Middle frontal gyrus (tissue), 1 donor: ENCODE measurements around the gene POLN.
"Not testable (repeated sequence)": the region's sequence is repeated elsewhere in the genome, so short reads cannot be mapped to it uniquely, and the experiment has no call there.

Source experiments
- DNase-seq: peaks from one replicate; pipeline ENCODE4 v3.0.0-alpha.2; 2015; ENCODE audit warnings: low spot score; ENCODE audit errors: extremely low spot score

The POLN gene

DNA sequence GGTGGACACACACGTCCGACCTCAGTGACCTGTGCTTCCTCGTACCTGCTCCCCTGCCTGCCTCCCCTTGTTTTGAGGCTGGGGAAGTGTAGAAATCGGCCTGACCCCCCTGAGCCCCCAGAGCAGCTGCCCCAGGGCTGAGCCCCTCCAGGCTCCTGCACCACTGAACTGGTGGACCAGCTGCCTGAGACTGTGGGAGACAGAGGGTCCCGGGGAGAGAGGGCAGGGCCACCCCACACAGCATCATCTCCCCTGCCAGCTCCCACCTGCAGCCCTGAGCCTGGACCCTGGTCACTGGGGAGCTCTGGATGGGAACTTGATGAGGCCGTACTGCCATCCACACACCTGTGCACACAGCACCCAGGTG is 197.8 kb downstream of the POLN start:
- DNase-seq: no peak

DNA sequence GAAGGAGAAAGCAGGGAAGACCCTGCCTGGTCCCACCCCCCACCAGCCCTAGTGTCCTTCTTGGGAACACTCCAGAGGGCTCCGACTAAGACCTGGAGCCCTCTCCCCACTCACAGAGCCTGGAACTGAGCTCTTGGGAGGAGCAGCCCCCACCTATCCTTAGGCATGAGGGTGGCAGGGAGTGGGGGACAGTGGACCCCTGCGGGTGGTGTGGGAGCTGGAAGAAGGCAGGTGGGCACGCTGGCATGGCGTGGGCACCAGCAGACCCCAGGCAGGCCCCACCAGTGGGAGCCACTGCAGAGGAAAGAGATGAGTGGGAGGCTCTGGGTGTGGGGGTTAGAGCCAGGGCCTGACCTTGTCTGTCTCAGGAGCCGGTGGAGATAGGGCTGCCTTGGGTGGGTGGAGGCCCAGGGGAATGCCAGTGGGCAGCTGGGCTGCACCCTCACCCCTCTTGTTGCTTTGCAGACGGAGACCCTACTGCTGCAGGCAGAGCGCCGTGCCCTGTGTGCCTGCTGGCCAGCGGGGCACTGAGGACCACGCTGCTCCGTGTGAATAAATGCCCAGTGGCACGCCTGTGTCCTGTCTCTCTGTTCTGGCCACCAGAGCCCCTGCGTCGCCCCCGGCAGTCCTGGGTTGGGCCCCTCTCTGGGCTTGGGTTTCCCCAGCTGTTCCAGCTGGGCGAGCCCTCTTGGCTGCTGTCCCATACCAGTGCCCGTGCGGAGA is 198.4 kb downstream of the POLN start:
- no peak for DNase-seq

DNA sequence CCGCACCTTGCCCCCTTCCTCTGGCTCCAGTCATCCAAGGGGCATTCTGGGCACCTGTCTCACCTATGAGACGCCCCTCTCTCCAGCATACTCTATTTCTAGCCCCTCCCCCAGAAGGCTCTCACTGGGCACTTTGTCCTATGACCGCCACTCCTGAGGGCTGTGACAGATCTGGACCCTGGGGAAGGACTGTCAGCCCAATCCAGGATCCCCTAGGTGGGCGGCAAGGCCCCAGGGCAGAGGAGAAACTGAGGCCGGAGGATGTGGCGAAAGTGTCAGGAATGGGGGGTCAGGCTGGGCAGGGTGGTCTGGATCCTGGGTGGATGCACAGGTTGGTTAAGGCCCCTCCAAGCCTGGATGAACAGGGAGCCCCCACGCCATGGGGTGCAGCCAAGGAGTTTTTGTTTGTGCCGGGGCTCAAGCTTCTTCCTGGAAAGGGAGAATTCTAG is 198.9 kb downstream of the POLN start:
- no peak for DNase-seq

DNA sequence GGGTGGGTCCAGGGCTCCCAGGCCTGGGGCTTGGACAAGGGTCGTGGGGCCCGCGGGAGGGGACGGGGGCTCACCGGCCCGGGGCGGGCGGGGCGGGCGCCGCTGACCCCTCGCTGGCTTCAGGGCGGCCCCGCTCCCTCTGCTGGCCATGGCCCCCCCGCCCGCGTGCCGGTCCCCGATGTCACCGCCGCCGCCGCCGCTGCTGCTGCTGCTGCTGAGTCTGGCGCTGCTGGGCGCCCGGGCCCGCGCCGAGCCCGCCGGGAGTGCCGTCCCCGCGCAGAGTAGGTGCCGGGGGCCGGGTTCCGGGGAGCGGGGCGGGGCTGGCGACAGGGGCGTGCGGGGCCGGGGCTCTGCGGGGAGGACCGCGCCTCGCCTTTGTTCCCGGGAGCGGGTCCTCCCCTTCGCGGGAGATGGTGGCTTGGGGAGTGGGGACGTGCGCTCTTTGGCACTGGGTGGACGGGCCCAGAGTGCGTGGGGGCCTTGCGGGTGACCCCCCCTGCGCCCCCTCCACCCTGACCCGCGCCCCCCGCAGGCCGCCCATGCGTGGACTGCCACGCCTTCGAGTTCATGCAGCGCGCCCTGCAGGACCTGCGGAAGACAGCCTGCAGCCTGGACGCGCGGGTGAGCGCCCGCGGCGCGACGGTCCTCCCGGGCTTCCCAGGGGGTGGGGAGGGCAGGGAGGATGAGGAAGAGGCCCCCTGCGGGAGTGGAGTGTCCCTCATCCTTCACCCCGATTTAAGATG is 199.5 kb downstream of the POLN start:
- DNase-seq: no peak

DNA sequence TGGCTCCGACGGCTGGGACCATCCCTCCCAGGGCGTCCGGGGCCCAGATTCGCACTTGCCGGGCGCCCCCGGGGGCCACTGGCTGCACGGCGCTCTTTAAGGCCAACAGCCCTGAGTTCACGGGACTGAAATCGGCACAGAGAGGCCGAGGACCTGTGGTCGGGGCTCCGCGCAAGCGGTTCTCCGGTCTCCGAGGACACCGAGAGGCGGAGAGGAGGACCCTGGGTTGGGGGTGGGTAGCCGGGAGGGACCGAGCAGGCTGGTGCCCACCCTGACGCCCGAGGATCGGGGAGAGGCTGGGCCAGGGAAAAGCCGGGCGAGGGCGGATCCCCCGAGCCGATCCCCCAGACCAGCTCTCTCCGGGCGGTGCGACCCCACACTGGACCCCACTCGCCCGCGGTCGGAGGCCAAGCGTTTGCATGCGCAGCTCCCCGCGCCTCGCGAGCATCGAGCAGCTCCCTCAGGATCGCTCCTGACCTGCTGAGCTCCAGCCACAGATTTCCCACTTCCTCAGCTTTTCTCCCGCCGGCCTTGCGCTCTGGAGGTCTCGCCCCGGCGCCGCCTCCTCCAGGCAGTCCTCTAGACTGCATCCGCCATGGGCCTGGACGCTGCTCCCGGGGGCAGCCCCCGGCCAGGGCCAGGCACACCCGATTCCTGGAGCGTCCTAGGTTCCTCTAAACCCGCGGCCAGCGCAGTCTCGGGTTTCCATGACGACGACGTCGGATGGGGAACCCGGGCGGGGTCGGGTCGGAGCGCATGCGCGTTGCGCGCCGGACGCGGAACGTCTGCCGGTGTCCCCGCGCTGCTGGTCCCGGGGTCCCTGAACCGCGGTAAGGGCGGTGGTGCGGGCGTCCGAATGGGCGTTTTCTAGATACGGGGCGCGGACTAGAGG is 200.4 kb downstream of the POLN start:
- peak; percentile 83 for DNase-seq

DNA sequence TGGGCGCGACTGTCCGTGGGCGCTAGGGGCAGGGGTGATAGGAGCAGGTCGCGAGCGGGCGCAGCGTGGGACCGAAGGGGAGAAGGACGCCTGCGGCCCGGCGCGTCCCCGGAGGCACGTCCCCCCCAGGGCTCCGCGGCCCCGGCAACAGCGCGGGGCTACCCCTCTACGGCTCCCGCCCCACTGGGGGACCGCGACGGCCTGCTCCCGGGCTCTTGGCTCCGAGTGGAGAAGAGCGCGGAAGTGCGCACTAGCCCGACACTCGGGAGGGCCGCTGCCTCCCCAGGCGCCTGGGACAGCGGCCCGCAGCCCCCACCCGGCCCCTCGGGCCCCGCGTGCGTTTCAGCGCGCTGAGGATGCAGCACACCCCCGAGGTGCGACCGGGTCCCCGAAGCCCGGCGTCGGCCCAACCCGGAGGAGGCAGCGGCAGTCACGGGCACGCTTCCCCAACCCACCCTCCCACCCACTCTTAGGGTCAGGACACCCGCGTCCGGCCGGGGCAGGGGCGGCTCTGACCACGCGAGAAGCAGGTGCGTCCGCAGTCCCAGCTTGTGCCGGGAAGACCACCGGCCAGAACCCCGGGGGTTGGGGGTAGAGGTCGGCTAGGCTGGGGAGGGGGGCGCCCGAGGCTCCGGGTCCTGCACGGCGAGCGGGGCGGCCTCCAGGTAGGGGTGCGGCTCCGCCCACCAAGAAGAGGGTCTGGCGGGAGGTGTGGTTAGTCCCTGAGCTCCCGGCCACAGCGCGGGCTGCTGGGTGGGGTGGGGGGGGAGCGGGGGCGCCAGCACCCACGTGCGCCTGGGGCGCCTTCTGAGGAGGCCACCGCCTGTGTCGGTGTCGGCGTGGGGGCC is 201.3 kb downstream of the POLN start:
- DNase-seq: no peak

DNA sequence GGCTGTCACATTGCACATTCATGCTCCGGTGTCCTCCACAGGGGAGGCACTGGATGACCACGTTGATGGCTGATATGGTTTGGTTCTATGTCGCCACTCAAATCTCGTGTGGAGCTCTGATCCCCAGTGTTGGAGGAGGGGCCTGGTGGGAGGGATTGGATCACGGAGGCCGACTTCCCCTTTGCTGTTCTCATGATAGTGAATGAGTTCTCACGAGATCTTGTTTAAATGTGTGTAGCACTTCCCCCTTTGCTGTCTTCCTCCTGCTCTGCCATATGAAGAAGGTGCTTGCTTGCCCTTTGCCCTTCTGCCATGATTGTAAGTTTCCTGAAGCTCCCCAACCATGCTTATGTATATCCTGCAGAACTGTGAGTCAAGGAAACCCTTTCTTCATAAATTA is 205.1 kb downstream of the POLN start:
- DNase-seq: no peak

DNA sequence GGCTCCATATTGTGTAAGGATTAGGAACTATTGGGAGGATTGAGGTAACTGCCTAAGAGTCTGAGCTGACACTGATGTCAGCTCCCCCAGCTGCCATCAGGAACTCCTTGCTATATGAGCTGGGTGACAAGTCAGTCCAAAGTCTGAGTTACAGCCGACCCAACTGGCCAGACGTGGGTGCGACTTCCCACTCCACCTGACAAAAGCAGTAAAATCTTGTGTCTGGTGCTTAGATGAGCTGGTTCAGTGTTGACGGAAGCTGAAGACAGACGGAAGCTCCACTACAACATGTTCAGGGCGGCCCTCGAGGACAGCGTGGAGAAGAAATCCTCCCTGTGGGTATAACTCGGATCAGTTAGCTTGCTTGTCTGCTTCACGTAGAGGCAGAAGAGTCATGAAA is 205.6 kb downstream of the POLN start:
- no peak for DNase-seq

DNA sequence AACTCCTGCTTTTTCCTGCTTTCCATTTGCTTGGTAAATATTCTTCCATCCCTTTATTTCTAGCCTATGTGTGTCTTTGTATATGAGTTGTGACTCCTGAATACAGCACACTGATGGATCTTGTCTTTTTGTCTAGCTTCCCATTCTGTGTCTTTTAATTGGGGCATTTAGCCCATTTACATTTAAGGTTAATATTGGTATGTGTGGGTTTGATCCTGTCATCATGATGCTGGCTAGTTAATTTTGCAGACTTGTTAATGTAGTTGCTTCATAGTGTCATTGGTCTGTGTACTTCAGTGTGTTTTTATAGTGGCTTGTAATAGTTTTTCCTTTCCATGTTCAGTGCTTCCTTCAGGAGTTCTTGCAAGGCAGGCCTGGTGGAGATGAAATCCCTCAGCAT is 210.8 kb downstream of the POLN start:
- DNase-seq: not testable (repeated sequence)

DNA sequence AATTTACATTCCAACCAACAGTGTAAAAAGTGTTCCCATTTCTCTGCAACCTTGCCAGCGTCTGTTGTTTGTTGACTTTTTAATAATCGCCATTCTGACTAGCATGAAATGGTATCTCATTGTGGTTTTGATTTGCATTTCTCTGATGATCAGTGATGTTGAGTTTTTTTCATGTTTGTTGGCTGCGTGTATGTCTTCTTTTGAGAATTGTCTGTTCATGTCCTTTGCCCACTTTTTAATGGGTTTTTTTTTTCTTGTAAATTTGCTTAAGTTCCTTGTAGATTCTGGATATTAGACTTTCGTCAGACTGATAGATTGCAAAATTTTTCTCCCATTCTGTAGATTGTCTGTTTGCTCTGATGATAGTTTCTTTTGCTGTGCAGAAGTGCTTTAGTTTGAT is 214.8 kb downstream of the POLN start:
- DNase-seq: not testable (repeated sequence)

DNA sequence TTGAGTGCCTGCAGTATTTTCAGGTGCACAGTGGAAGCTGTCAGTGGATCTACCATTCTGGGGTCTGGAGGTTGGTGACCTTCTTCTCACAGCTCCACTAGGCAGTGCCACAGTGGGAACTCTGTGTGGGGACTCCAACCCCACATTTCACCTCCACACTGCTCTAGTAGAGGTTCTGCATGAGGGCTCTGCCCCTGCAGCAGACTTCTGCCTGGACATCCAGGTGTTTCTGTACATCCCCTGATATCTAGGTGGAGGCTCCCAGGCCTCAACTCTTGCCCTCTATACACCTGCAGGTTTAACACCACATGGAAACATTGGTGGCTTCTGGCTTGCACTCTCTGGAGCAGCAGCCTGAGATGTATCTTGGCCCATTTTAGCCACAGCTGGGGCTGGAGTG is 216.1 kb downstream of the POLN start:
- no peak for DNase-seq

DNA sequence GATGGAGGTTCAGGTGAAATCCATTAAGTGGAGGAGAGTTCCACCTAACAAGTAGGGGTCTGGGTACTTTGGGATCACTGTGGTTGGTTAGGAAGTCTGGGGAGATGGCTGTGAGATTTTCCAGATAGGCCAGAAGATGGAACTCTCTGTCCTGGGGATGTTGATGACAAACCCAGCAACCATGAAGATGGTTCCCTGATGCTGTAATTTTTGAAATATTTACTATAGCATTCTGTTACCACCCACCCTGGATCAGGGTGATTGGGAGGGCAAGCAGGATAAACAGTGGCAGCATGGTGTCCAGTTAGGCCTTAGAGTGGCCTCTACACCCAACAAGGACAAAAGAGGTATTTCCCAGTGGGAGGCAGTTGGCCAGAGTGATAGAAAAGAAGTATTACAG is 217.2 kb downstream of the POLN start:
- no peak for DNase-seq
